WTC11 (cell line): Measurements from ENCODE around the gene HOXB8. TPM values are rescaled to one million over a fixed set of nuclear protein-coding genes. Genes with fewer than 3 reads are reported as not detected.

Experiments used
- ATAC-seq: fragments of 200-7000 bp; cut with Tn5 transposase; 2 replicates; pipeline ENCODE4 v1.10.0; 2021; ENCODE audit warnings: mild to moderate bottlenecking, moderate library complexity
- CTCF ChIA-PET: fragments of 300-600 bp; sonication (Branson Sonifier 250); formaldehyde crosslinking; loops from one replicate; lab custom pipeline; 2021; ENCODE audit warnings: antibody characterized with exemption; lab: Charles Lee
- POLR2A ChIA-PET: fragments of 350-600 bp; sonication (Branson Sonifier 250); formaldehyde crosslinking; loops from one replicate; lab custom pipeline; 2021; ENCODE audit warnings: antibody characterized with exemption; lab: Charles Lee
- DNase-seq: peaks from one replicate; pipeline ENCODE4 v3.0.0; 2021; ENCODE audit warnings: low spot score
- H3K27ac Mint-ChIP-seq: 2 replicates; pipeline ENCODE4 v1.8.0; 2021; ENCODE audit warnings: mixed read lengths
- H3K27me3 Mint-ChIP-seq: 2 replicates; pipeline ENCODE4 v1.8.0; 2021; ENCODE audit warnings: low read depth, mild to moderate bottlenecking, moderate library complexity, mixed read lengths
- H3K36me3 Mint-ChIP-seq: 2 replicates; pipeline ENCODE4 v1.8.0; 2021; ENCODE audit warnings: mixed read lengths
- H3K4me1 Mint-ChIP-seq: 2 replicates; pipeline ENCODE4 v1.8.0; 2022; ENCODE audit warnings: mixed read lengths
- H3K4me3 Mint-ChIP-seq: 2 replicates; pipeline ENCODE4 v1.8.0; 2021; ENCODE audit warnings: mild to moderate bottlenecking, moderate library complexity, mixed read lengths
- H3K9me3 Mint-ChIP-seq: 2 replicates; pipeline ENCODE4 v1.8.0; 2021; ENCODE audit warnings: mixed read lengths
- CBFB ChIP-seq: sonication (generic); formaldehyde crosslinking; IDR thresholded peaks from 2 replicates; pipeline ENCODE4 v1.8.1; 2022; ENCODE audit warnings: mild to moderate bottlenecking, low read depth, missing genetic modification reagents
- FOXK1 ChIP-seq: sonication (generic); formaldehyde crosslinking; IDR thresholded peaks from 2 replicates; pipeline ENCODE4 v1.8.0; 2022; ENCODE audit warnings: mild to moderate bottlenecking, moderate library complexity, missing genetic modification reagents
- JAZF1 ChIP-seq: fragments of 250-450 bp; sonication (Bioruptor Pico); IDR thresholded peaks from 2 replicates; pipeline ENCODE4 v1.9.0; 2021; ENCODE audit warnings: moderate library complexity, mild to moderate bottlenecking, inconsistent platforms
- NFATC4 ChIP-seq: fragments of 250-450 bp; sonication (Bioruptor Pico); IDR thresholded peaks from 2 replicates; pipeline ENCODE4 v1.9.0; 2021; ENCODE audit warnings: mild to moderate bottlenecking
- NR3C1 ChIP-seq: sonication (generic); formaldehyde crosslinking; conservative IDR thresholded peaks from 2 replicates; pipeline ENCODE4 v1.8.1; 2023; ENCODE audit warnings: low read depth, mild to moderate bottlenecking, missing genetic modification reagents
- PRRX2 ChIP-seq: fragments of 250-450 bp; sonication (Bioruptor Pico); IDR thresholded peaks from 2 replicates; pipeline ENCODE4 v1.8.0; 2021; ENCODE audit warnings: mild to moderate bottlenecking
- TCF7 ChIP-seq: sonication (generic); formaldehyde crosslinking; IDR thresholded peaks from 2 replicates; pipeline ENCODE4 v1.8.0; 2022; ENCODE audit warnings: mild to moderate bottlenecking, low read depth, missing genetic modification reagents, moderate library complexity
- TEAD1 ChIP-seq: sonication (generic); formaldehyde crosslinking; IDR thresholded peaks from 2 replicates; pipeline ENCODE4 v1.8.0; 2022; ENCODE audit warnings: mild to moderate bottlenecking, missing genetic modification reagents
- ZNF121 ChIP-seq: sonication (generic); formaldehyde crosslinking; IDR thresholded peaks from 2 replicates; pipeline ENCODE4 v1.8.0; 2023; ENCODE audit warnings: missing genetic modification reagents
- ZNF263 ChIP-seq: sonication (generic); formaldehyde crosslinking; IDR thresholded peaks from 2 replicates; pipeline ENCODE4 v1.8.1; 2022; ENCODE audit warnings: low read depth, mild to moderate bottlenecking, moderate library complexity, missing genetic modification reagents
- ZNF317 ChIP-seq: sonication (generic); formaldehyde crosslinking; IDR thresholded peaks from 2 replicates; pipeline ENCODE4 v1.8.1; 2023; ENCODE audit warnings: low read depth, mild to moderate bottlenecking, moderate library complexity, missing genetic modification reagents, borderline replicate concordance
- ZNF671 ChIP-seq: fragments of 250-450 bp; sonication (Bioruptor Pico); IDR thresholded peaks from 2 replicates; pipeline ENCODE4 v1.8.0; 2021; ENCODE audit warnings: mild to moderate bottlenecking
- total RNA-seq: library from RNA; stranded (reverse); gene quantifications from 3 replicates; pipeline ENCODE4 v1.2.3, GENCODE V29; 2021
- TF ChIP-seq, protein P1 (sequence below): sonication (generic); formaldehyde crosslinking; IDR thresholded peaks from 2 replicates; pipeline ENCODE4 v1.8.0; 2022; ENCODE audit warnings: missing genetic modification reagents
- TF ChIP-seq, protein P2 (sequence below): sonication (generic); formaldehyde crosslinking; conservative IDR thresholded peaks from 2 replicates; pipeline ENCODE4 v1.8.1; 2023; ENCODE audit warnings: mild to moderate bottlenecking, low read depth, missing genetic modification reagents, moderate library complexity
- TF ChIP-seq, protein P3 (sequence below): fragments of 250-450 bp; sonication (Bioruptor Pico); IDR thresholded peaks from 2 replicates; pipeline ENCODE4 v1.9.0; 2021; ENCODE audit warnings: mild to moderate bottlenecking
- TF ChIP-seq, protein P4 (sequence below): sonication (generic); formaldehyde crosslinking; IDR thresholded peaks from 2 replicates; pipeline ENCODE4 v1.8.1; 2022; ENCODE audit warnings: mild to moderate bottlenecking, missing genetic modification reagents, moderate library complexity, borderline replicate concordance
- TF ChIP-seq, protein P5 (sequence below): fragments of 250-450 bp; sonication (Bioruptor Pico); IDR thresholded peaks from 2 replicates; pipeline ENCODE4 v1.8.0; 2021; ENCODE audit warnings: mild to moderate bottlenecking
- TF ChIP-seq, protein P6 (sequence below): sonication (generic); formaldehyde crosslinking; IDR thresholded peaks from 2 replicates; pipeline ENCODE4 v1.8.1; 2023; ENCODE audit warnings: mild to moderate bottlenecking, missing genetic modification reagents, borderline replicate concordance
- TF ChIP-seq, protein P7 (sequence below): sonication (generic); formaldehyde crosslinking; IDR thresholded peaks from 2 replicates; pipeline ENCODE4 v1.8.1; 2022; ENCODE audit warnings: low read depth, mild to moderate bottlenecking, moderate library complexity, missing genetic modification reagents, borderline replicate concordance

The HOXB8 gene
- total RNA-seq, 1 experiment from 2014 or later, result not detected

DNA sequence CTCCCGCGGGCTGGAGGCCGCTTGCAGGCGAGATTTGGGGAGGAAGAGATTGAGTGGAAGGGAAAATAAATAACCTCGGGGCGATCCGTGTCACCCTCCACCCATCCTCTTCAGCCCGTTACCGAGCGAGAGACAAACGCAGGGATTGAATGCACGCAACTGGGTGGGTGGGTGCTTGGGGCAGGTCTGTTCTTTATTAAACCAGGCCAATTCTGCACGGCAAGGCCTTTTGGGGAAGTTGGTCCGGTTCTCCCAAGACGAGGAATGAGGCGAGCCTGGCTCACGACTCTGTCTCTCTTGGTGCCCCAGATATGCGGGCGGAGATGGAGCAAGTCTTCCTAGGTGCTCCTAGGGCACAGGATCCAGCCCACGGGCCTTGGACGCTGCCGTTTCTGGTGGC is 3.9 kb downstream of the HOXB8 start:
- ChIA-PET POLR2A (no interaction called here), CTCF (no interaction called here)
- DNase-seq (no peak), ATAC-seq (no peak)
- peak overlapping the region; percentile 61 for H3K4me3 Mint-ChIP-seq
- 0 out of 2 replicates have a peak, but pooled peaks cover 5% of the 10 kb centered on the region for H3K36me3 Mint-ChIP-seq
- H3K4me1 Mint-ChIP-seq, result peaks cover 29% of the 10 kb centered on the region
- no peak overlapping the region for H3K27ac Mint-ChIP-seq
- TF ChIP-seq ZNF121 (CRISPR knock-in tag) (no peak), TEAD1 (CRISPR knock-in tag) (no peak), ZNF317 (no peak), ZNF263 (no peak), TCF7 (CRISPR knock-in tag) (no peak), FOXK1 (CRISPR knock-in tag) (no peak), ZNF671 (no peak), JAZF1 (CRISPR knock-in tag) (no peak), CBFB (CRISPR knock-in tag) (no peak), PRRX2 (CRISPR knock-in tag) (no peak), NR3C1 (CRISPR knock-in tag) (no peak), NFATC4 (CRISPR knock-in tag) (no peak)
- TF ChIP-seq, protein P1, sequence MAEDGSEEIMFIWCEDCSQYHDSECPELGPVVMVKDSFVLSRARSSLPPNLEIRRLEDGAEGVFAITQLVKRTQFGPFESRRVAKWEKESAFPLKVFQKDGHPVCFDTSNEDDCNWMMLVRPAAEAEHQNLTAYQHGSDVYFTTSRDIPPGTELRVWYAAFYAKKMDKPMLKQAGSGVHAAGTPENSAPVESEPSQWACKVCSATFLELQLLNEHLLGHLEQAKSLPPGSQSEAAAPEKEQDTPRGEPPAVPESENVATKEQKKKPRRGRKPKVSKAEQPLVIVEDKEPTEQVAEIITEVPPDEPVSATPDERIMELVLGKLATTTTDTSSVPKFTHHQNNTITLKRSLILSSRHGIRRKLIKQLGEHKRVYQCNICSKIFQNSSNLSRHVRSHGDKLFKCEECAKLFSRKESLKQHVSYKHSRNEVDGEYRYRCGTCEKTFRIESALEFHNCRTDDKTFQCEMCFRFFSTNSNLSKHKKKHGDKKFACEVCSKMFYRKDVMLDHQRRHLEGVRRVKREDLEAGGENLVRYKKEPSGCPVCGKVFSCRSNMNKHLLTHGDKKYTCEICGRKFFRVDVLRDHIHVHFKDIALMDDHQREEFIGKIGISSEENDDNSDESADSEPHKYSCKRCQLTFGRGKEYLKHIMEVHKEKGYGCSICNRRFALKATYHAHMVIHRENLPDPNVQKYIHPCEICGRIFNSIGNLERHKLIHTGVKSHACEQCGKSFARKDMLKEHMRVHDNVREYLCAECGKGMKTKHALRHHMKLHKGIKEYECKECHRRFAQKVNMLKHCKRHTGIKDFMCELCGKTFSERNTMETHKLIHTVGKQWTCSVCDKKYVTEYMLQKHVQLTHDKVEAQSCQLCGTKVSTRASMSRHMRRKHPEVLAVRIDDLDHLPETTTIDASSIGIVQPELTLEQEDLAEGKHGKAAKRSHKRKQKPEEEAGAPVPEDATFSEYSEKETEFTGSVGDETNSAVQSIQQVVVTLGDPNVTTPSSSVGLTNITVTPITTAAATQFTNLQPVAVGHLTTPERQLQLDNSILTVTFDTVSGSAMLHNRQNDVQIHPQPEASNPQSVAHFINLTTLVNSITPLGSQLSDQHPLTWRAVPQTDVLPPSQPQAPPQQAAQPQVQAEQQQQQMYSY (CRISPR knock-in tag), result no peak
- TF ChIP-seq, protein P2, sequence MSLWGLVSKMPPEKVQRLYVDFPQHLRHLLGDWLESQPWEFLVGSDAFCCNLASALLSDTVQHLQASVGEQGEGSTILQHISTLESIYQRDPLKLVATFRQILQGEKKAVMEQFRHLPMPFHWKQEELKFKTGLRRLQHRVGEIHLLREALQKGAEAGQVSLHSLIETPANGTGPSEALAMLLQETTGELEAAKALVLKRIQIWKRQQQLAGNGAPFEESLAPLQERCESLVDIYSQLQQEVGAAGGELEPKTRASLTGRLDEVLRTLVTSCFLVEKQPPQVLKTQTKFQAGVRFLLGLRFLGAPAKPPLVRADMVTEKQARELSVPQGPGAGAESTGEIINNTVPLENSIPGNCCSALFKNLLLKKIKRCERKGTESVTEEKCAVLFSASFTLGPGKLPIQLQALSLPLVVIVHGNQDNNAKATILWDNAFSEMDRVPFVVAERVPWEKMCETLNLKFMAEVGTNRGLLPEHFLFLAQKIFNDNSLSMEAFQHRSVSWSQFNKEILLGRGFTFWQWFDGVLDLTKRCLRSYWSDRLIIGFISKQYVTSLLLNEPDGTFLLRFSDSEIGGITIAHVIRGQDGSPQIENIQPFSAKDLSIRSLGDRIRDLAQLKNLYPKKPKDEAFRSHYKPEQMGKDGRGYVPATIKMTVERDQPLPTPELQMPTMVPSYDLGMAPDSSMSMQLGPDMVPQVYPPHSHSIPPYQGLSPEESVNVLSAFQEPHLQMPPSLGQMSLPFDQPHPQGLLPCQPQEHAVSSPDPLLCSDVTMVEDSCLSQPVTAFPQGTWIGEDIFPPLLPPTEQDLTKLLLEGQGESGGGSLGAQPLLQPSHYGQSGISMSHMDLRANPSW, result no peak
- TF ChIP-seq, protein P3, sequence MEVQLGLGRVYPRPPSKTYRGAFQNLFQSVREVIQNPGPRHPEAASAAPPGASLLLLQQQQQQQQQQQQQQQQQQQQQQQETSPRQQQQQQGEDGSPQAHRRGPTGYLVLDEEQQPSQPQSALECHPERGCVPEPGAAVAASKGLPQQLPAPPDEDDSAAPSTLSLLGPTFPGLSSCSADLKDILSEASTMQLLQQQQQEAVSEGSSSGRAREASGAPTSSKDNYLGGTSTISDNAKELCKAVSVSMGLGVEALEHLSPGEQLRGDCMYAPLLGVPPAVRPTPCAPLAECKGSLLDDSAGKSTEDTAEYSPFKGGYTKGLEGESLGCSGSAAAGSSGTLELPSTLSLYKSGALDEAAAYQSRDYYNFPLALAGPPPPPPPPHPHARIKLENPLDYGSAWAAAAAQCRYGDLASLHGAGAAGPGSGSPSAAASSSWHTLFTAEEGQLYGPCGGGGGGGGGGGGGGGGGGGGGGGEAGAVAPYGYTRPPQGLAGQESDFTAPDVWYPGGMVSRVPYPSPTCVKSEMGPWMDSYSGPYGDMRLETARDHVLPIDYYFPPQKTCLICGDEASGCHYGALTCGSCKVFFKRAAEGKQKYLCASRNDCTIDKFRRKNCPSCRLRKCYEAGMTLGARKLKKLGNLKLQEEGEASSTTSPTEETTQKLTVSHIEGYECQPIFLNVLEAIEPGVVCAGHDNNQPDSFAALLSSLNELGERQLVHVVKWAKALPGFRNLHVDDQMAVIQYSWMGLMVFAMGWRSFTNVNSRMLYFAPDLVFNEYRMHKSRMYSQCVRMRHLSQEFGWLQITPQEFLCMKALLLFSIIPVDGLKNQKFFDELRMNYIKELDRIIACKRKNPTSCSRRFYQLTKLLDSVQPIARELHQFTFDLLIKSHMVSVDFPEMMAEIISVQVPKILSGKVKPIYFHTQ (CRISPR knock-in tag), result no peak
- TF ChIP-seq, protein P4, sequence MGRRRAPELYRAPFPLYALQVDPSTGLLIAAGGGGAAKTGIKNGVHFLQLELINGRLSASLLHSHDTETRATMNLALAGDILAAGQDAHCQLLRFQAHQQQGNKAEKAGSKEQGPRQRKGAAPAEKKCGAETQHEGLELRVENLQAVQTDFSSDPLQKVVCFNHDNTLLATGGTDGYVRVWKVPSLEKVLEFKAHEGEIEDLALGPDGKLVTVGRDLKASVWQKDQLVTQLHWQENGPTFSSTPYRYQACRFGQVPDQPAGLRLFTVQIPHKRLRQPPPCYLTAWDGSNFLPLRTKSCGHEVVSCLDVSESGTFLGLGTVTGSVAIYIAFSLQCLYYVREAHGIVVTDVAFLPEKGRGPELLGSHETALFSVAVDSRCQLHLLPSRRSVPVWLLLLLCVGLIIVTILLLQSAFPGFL (CRISPR knock-in tag), result no peak
- TF ChIP-seq, protein P5, sequence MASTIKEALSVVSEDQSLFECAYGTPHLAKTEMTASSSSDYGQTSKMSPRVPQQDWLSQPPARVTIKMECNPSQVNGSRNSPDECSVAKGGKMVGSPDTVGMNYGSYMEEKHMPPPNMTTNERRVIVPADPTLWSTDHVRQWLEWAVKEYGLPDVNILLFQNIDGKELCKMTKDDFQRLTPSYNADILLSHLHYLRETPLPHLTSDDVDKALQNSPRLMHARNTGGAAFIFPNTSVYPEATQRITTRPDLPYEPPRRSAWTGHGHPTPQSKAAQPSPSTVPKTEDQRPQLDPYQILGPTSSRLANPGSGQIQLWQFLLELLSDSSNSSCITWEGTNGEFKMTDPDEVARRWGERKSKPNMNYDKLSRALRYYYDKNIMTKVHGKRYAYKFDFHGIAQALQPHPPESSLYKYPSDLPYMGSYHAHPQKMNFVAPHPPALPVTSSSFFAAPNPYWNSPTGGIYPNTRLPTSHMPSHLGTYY (CRISPR knock-in tag), result no peak
- TF ChIP-seq, protein P6, sequence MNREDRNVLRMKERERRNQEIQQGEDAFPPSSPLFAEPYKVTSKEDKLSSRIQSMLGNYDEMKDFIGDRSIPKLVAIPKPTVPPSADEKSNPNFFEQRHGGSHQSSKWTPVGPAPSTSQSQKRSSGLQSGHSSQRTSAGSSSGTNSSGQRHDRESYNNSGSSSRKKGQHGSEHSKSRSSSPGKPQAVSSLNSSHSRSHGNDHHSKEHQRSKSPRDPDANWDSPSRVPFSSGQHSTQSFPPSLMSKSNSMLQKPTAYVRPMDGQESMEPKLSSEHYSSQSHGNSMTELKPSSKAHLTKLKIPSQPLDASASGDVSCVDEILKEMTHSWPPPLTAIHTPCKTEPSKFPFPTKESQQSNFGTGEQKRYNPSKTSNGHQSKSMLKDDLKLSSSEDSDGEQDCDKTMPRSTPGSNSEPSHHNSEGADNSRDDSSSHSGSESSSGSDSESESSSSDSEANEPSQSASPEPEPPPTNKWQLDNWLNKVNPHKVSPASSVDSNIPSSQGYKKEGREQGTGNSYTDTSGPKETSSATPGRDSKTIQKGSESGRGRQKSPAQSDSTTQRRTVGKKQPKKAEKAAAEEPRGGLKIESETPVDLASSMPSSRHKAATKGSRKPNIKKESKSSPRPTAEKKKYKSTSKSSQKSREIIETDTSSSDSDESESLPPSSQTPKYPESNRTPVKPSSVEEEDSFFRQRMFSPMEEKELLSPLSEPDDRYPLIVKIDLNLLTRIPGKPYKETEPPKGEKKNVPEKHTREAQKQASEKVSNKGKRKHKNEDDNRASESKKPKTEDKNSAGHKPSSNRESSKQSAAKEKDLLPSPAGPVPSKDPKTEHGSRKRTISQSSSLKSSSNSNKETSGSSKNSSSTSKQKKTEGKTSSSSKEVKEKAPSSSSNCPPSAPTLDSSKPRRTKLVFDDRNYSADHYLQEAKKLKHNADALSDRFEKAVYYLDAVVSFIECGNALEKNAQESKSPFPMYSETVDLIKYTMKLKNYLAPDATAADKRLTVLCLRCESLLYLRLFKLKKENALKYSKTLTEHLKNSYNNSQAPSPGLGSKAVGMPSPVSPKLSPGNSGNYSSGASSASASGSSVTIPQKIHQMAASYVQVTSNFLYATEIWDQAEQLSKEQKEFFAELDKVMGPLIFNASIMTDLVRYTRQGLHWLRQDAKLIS (CRISPR knock-in tag), result no peak
- TF ChIP-seq, protein P7, sequence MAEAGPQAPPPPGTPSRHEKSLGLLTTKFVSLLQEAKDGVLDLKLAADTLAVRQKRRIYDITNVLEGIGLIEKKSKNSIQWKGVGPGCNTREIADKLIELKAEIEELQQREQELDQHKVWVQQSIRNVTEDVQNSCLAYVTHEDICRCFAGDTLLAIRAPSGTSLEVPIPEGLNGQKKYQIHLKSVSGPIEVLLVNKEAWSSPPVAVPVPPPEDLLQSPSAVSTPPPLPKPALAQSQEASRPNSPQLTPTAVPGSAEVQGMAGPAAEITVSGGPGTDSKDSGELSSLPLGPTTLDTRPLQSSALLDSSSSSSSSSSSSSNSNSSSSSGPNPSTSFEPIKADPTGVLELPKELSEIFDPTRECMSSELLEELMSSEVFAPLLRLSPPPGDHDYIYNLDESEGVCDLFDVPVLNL (CRISPR knock-in tag), result no peak
- peaks cover 100% of the 10 kb centered on the region; the same call in 1 of the 2 replicates for H3K27me3 Mint-ChIP-seq
- no peaks in the 10 kb centered on the region for H3K9me3 Mint-ChIP-seq
